Activated gamma-delta T cell treated with anti-CD3 and anti-CD28 coated beads, Interleukin-2, amount 50 U/mL, for 16 hours (primary cell): ENCODE measurements around the gene HSPA12A.

Experiments used
- DNase-seq: peaks from one replicate; pipeline ENCODE4 v3.0.0-alpha.2; 2020; ENCODE audit warnings: low read depth

Gene HSPA12A

GRCh38 chr10:116690356-116691322 is 51.7 kb downstream of the HSPA12A start:
- no peak for DNase-seq

GRCh38 chr10:116689744-116690143 is 52.6 kb downstream of the HSPA12A start:
- no peak for DNase-seq

GRCh38 chr10:116688741-116689495 is 53.4 kb downstream of the HSPA12A start:
- DNase-seq, result no peak

GRCh38 chr10:116688241-116688711 is 54.1 kb downstream of the HSPA12A start:
- DNase-seq, result no peak

- no peak for DNase-seq
These were observed 54.7 kb downstream of the HSPA12A start for GRCh38 chr10:116687633-116688032.

GRCh38 chr10:116686632-116687031 is 55.7 kb downstream of the HSPA12A start:
- DNase-seq, result no peak

- no peak for DNase-seq
These were observed 56.6 kb downstream of the HSPA12A start for GRCh38 chr10:116685807-116686206.

GRCh38 chr10:116684781-116685180 is 57.6 kb downstream of the HSPA12A start:
- no peak for DNase-seq

GRCh38 chr10:116683821-116684220 is 58.5 kb downstream of the HSPA12A start:
- no peak for DNase-seq

- DNase-seq, result no peak
These were observed 59.2 kb downstream of the HSPA12A start for GRCh38 chr10:116683166-116683565.

GRCh38 chr10:116679351-116679750 is 63.0 kb downstream of the HSPA12A start:
- no peak for DNase-seq

GRCh38 chr10:116676633-116677032 is 65.7 kb downstream of the HSPA12A start:
- no peak for DNase-seq

GRCh38 chr10:116676118-116676517 is 66.2 kb downstream of the HSPA12A start:
- DNase-seq, result no peak

GRCh38 chr10:116674901-116675423 is 67.4 kb downstream of the HSPA12A start:
- DNase-seq, result no peak

- DNase-seq, result no peak
These were observed 68.5 kb downstream of the HSPA12A start for GRCh38 chr10:116673866-116674265.

- DNase-seq, result no peak
These were observed 69.5 kb downstream of the HSPA12A start for GRCh38 chr10:116672891-116673290.

GRCh38 chr10:116671274-116671926 is 71.0 kb downstream of the HSPA12A start:
- no peak for DNase-seq

GRCh38 chr10:116670706-116671105 is 71.7 kb downstream of the HSPA12A start:
- no peak for DNase-seq

- no peak for DNase-seq
These were observed 72.3 kb downstream of the HSPA12A start for GRCh38 chr10:116669832-116670644.

GRCh38 chr10:116669080-116669479 is 73.3 kb downstream of the HSPA12A start:
- DNase-seq, result no peak

GRCh38 chr10:116668446-116668845 is 73.9 kb downstream of the HSPA12A start:
- no peak for DNase-seq
